Activated B cell treated with CpG ODN at 0.5 μM for 24 hours (primary cell): ENCODE measurements around the gene FITM2. TPM values are rescaled to one million over a fixed set of nuclear protein-coding genes. Genes with fewer than 3 reads are reported as not detected.

ENCODE experiments used
- ATAC-seq: fragments of 200-7000 bp; cut with Tn5 transposase; one replicate; pipeline ENCODE4 v1.10.0; 2021; ENCODE audit warnings: low read depth, mild to moderate bottlenecking, moderate library complexity
- CTCF ChIA-PET: fragments of 350-600 bp; sonication (Branson Sonifier 250); formaldehyde crosslinking; loops from one replicate; lab custom pipeline; 2021; ENCODE audit warnings: antibody characterized with exemption; lab: Charles Lee
- POLR2A ChIA-PET: fragments of 350-600 bp; sonication (Branson Sonifier 250); formaldehyde crosslinking; loops from one replicate; lab custom pipeline; 2021; ENCODE audit warnings: antibody characterized with exemption; lab: Charles Lee
- DNase-seq: peaks from one replicate; pipeline ENCODE4 v3.0.0; 2022
- H3K27ac Mint-ChIP-seq: one replicate; pipeline ENCODE4 v1.8.0; 2020; ENCODE audit warnings: mixed read lengths
- H3K27me3 Mint-ChIP-seq: one replicate; pipeline ENCODE4 v1.8.0; 2021; ENCODE audit warnings: mixed read lengths
- H3K36me3 Mint-ChIP-seq: one replicate; pipeline ENCODE4 v1.8.0; 2021; ENCODE audit warnings: low read depth, mixed read lengths
- H3K4me1 Mint-ChIP-seq: one replicate; pipeline ENCODE4 v1.8.0; 2021; ENCODE audit warnings: mixed read lengths
- H3K4me3 Mint-ChIP-seq: one replicate; pipeline ENCODE4 v1.8.0; 2020; ENCODE audit warnings: mild to moderate bottlenecking, mixed read lengths
- H3K9me3 Mint-ChIP-seq: one replicate; pipeline ENCODE4 v1.8.0; 2020; ENCODE audit warnings: mixed read lengths
- CTCF ChIP-seq: fragments of 200-600 bp; IDR thresholded peaks from one replicate; pipeline ENCODE4 v1.8.0; 2022; ENCODE audit warnings: antibody characterized with exemption, mild to moderate bottlenecking
- intact Hi-C: fragments of 100-400 bp; cut with micrococcal nuclease; formaldehyde crosslinking; loops from one replicate; pipeline ENCODE4 v1.15.1; 2024
- total RNA-seq: library from RNA; stranded (reverse); gene quantifications from 2 replicates; pipeline ENCODE4 v1.2.3, GENCODE V29; 2022

The FITM2 gene
- total RNA-seq, 1 donor from 2014 or later: 3.3 TPM

- no peaks in the 10 kb centered on the region for H3K4me1 Mint-ChIP-seq
- H3K36me3 Mint-ChIP-seq: no peaks in the 10 kb centered on the region
- CTCF ChIA-PET: no interaction called here
- H3K9me3 Mint-ChIP-seq: no peaks in the 10 kb centered on the region
- H3K4me3 Mint-ChIP-seq: no peak overlapping the region
- POLR2A ChIA-PET: no interaction called here
- H3K27me3 Mint-ChIP-seq: no peaks in the 10 kb centered on the region
- ATAC-seq (no peak), DNase-seq (no peak)
- H3K27ac Mint-ChIP-seq: no peak overlapping the region
- no peak for TF ChIP-seq CTCF
- intact Hi-C loops: no loop called here
Measured at GRCh38 chr20:44296011-44296410, 15.0 kb downstream of the FITM2 start.

GRCh38 chr20:44291754-44292153 lies 19.2 kb downstream of the FITM2 start:
- ATAC-seq: no peak

GRCh38 chr20:44288252-44288651 lies 22.8 kb downstream of the FITM2 start:
- intact Hi-C loops: no loop called here
- Mint-ChIP-seq H3K4me3 (no peak overlapping the region), H3K36me3 (peaks cover 3% of the 10 kb centered on the region), H3K9me3 (peaks cover 3% of the 10 kb centered on the region), H3K27me3 (no peaks in the 10 kb centered on the region), H3K27ac (no peak overlapping the region), H3K4me1 (no peaks in the 10 kb centered on the region)
- TF ChIP-seq CTCF: no peak
- no peak for DNase-seq
- ATAC-seq: no peak
- POLR2A ChIA-PET: no interaction called here
- CTCF ChIA-PET: no interaction called here

More at GRCh38 chr20:44291754-44292153, 19.2 kb downstream of the FITM2 start:
- ChIA-PET CTCF (no interaction called here), POLR2A (no interaction called here)
- intact Hi-C loops: no loop called here
- Mint-ChIP-seq H3K9me3 (peaks cover 3% of the 10 kb centered on the region), H3K27ac (no peak overlapping the region), H3K27me3 (no peaks in the 10 kb centered on the region), H3K4me3 (no peak overlapping the region), H3K4me1 (no peaks in the 10 kb centered on the region), H3K36me3 (peaks cover 3% of the 10 kb centered on the region)
- DNase-seq: no peak
- TF ChIP-seq CTCF: no peak

- ATAC-seq (no peak), DNase-seq (no peak)
- H3K36me3 Mint-ChIP-seq: peaks cover 3% of the 10 kb centered on the region
- H3K4me3 Mint-ChIP-seq: no peak overlapping the region
- ChIA-PET POLR2A (no interaction called here), CTCF (no interaction called here)
- no peaks in the 10 kb centered on the region for H3K27me3 Mint-ChIP-seq
- intact Hi-C loops: no loop called here
- H3K9me3 Mint-ChIP-seq: peaks cover 3% of the 10 kb centered on the region
- no peaks in the 10 kb centered on the region for H3K4me1 Mint-ChIP-seq
- H3K27ac Mint-ChIP-seq: no peak overlapping the region
- no peak for TF ChIP-seq CTCF
Measured at GRCh38 chr20:44287272-44288097, 23.5 kb downstream of the FITM2 start.

GRCh38 chr20:44284032-44284431 lies 27.0 kb downstream of the FITM2 start:
- H3K27ac Mint-ChIP-seq: no peak overlapping the region
- ATAC-seq (no peak), DNase-seq (no peak)
- no peak for TF ChIP-seq CTCF
- ChIA-PET POLR2A (no interaction called here), CTCF (no interaction called here)
- peaks cover 3% of the 10 kb centered on the region for H3K36me3 Mint-ChIP-seq
- H3K9me3 Mint-ChIP-seq: peaks cover 3% of the 10 kb centered on the region
- no peaks in the 10 kb centered on the region for H3K4me1 Mint-ChIP-seq
- H3K27me3 Mint-ChIP-seq: no peaks in the 10 kb centered on the region
- intact Hi-C loops: no loop called here
- no peak overlapping the region for H3K4me3 Mint-ChIP-seq
